Right lung (tissue), 5 donors: ENCODE data around the gene ADAM23. TPM values are rescaled to one million over a fixed set of nuclear protein-coding genes. Genes with fewer than 3 reads are reported as not detected.

ENCODE experiments used
- DNase-seq, 2 donors: peaks; one replicate each; pipeline ENCODE4 v3.0.0-alpha.2; 2013
- polyA plus RNA-seq, 5 donors: library from polyadenylated mRNA; unstranded; fragments of 120-200 nt; gene quantifications; one replicate each; pipeline versions ENCODE4 v1.2.1 to v1.2.3, GENCODE V29; 2013; ENCODE audit warnings: inconsistent platforms in 1 of 5, low replicate concordance in 1 of 5; ENCODE audit not compliant: insufficient read length in 5 of 5, insufficient read depth in 1 of 5

Gene ADAM23
- polyA plus RNA-seq, 5 donors = 4.2 to 7.6 (median 4.5) TPM

DNA sequence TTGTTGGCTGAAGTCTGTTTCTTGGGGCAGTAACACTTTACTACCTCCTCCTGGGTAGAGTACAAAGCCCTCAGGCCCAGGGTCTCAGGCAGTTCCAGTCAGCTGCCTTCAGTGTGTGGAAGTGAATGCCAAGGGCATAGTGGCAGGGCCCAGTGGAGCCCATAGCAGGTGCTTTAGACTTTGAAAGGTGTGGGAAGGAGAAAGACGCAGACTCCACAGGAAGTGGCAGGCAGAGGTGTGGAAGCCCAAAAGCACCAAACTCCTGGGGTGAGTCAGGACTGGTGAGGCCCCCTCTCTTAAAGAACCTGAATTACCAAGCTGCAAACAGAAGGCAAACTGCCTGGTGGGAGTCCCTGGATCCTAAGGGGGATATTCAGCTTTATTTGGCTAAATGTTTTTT, 45.3 kb downstream of the ADAM23 start:
- DNase-seq = no peak

DNA sequence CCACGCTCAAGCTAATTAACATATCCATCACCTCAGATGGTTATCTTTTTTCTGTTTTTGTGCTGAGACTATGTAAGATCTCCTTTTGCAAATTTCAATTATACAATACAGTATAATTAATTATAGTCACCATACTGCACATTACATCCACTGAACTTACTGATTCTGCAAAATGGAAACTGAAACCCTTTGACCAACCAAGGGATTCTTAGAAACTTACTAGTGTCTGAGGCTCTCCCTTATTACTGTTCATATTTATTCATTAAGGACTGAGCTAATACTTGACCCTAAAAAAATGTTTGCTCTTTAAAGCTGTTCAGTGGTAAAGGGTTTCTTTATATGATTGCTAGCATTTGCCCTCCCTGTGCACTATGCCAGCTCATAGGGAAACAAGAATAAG, 50.7 kb downstream of the ADAM23 start:
- no peak for DNase-seq

DNA sequence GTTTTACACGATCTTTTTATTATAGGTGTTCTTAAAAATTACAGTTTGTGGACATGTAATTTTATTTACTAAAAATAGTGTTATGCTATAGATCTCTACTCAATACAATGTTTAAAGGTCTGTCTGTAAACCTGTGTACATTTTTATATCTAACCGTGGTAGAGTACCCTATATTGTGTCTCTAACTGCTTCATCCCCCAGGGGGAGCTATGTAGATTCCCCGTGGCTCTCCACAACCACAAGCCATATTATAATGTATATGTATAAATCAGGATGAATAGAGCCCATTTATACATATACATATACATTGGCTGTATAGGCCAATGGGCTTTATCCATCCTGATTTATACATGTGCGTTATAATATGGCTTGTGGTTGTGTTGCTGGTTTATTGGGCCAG, 59.4 kb downstream of the ADAM23 start:
- no peak for DNase-seq

DNA sequence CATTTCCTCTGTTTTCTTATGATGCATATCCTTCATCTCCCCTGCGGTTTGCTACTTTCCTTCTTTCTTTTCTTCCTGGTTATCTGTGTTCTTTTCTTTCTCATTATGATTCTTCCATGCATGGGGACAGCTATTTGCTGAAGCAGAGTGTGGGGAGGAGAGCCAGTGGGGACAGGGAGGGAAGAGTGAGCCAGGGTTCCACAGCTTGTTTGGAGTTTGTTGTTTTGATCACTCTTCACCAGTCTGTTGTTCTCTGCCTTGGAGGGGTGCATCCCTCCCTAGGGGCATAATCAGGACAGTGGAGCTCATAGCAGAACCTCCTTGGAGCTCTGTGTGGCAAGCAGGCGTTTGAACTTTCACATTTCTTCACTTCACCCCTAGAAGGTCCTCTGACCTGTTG, 68.0 kb downstream of the ADAM23 start:
- DNase-seq = no peak

- DNase-seq = no peak
Observed at GRCh38 chr2:206512999-206513398, 69.7 kb downstream of the ADAM23 start.

GRCh38 chr2:206515580-206515979, 72.2 kb downstream of the ADAM23 start:
- DNase-seq = no peak

GRCh38 chr2:206518997-206519396, 75.7 kb downstream of the ADAM23 start:
- no peak for DNase-seq

DNA sequence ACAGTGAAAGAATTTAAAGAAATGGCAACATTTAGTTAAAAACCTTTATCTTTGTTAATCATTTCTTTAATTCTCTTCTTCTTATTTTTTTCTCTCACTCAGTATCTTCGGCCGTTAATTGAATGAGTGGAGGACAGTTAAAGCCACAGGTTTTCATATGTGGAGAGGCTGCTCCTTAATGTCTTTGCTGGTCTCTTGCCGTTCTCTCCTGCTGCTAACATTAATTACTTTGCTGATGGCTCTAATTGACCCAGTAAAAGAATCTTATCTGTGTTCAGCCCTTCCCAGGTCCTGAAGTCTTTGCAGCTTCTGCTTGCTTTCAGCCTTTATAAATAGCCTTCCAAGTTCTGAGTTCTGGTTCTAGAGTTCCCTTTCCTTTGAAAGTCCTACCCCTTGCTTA, 77.1 kb downstream of the ADAM23 start:
- no peak for DNase-seq

GRCh38 chr2:206521115-206521514, 77.8 kb downstream of the ADAM23 start:
- DNase-seq = no peak

GRCh38 chr2:206521612-206522011, 78.3 kb downstream of the ADAM23 start:
- DNase-seq = no peak

DNA sequence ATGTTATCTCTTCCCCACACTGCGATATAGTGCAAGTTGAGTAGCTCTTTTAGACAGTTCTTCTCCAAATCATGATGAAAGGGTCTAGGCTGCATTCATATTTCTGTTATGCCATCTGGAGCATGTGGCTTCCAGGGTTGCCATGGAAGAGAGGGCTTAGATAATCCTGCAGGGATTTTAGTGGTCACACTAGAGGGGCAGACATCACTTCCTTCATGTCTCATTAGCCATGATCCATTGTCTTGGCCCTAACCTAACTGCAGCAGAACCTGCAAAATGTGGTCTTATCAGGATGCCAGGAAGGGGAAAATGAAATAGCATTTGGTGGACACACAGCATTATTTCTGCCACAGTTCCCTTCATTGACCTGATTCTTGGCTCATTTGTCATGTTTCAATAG, 83.1 kb downstream of the ADAM23 start:
- no peak for DNase-seq

GRCh38 chr2:206527153-206527552, 83.8 kb downstream of the ADAM23 start:
- no peak for DNase-seq

- no peak for DNase-seq
Observed at GRCh38 chr2:206530727-206531126, 87.4 kb downstream of the ADAM23 start.

DNA sequence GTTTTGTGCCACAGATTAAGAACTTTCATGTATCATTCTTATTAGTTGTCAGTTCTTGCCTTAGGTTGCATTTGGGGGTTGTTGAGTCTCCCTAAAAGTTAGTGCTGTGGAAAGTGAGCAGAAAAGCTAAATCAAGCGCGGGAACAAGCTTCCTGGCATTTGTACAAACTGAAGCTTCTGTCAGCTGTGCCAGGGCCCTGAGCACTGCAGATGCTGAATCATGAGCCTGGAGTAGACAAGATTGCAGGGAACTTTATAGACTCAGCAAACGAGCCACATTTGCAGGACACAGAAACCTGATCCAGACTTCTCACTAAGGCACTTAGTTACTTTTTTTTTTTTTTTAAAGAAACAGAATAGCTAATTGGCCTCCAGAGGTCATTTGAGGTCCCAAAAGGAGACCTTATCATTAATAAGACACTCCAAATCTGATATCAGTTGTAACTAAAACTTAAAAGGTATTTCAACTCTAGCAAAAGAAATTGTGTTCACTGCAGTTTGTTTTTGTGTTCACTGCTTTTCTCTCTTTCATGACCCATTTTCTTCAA, 88.7 kb downstream of the ADAM23 start:
- no peak for DNase-seq

DNA sequence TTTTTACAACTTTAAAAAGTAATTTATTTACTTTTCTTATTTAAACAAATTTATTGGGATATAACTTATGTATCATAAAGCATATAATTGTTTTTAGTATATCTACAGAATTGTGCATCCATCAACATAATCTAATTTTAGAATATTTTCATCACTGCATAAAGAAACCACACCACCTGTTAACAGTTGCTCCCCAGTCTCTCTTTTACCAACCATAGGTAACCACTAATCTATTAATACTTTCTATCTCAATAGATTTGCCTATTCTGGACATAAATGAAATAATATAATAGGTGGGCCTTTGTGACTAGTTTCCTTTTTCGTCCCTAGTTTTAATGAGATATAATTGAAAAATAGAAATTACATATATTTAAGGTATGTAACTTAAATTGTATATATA, 90.6 kb downstream of the ADAM23 start:
- no peak for DNase-seq

GRCh38 chr2:206535260-206535986, 92.1 kb downstream of the ADAM23 start:
- no peak for DNase-seq

GRCh38 chr2:206540757-206541156, 97.4 kb downstream of the ADAM23 start:
- no peak for DNase-seq

GRCh38 chr2:206543073-206543472, 99.7 kb downstream of the ADAM23 start:
- no peak for DNase-seq

- DNase-seq = no peak
Observed at GRCh38 chr2:206548383-206548782, 105.1 kb downstream of the ADAM23 start.

GRCh38 chr2:206555721-206556120, 112.4 kb downstream of the ADAM23 start:
- DNase-seq = peak; percentile 23 to 27

- no peak for DNase-seq
Observed at GRCh38 chr2:206556357-206556949, 113.1 kb downstream of the ADAM23 start.

DNA sequence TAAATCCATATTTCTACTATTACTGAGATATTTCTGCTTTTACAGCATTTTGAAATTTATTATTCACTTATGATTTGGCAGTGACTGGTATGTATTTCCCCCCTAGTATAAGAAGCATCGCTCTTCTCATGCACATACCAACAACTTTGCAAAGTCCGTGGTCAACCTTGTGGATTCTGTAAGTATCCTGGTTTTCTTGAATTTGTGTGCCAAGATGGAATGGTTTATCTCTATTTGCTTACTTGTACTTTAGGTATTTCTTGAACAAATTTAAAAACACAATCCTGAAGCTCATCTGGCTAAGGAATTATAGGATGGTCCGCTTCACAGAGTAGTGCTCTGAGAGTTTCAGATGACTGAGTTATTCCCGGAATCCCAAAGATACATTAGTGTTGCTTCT, 114.0 kb downstream of the ADAM23 start:
- DNase-seq = no peak

DNA sequence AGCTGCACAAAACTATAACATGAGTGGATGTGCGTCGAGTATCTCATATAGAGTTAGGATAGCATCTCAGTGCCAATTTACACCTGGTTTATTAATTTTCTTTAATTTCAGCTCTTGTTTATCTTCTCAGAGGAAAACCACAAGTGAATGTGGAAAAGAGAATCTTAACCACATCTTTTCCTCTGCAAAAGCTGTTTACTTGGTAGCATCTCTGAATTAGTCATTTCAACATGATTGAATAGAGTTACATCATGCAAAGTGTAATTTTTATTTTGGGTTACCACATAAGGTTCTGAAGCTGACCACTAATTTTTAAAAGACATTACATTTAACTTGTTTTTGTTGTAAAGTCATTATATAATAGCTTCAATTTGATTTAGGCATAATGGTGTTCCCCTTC, 115.2 kb downstream of the ADAM23 start:
- DNase-seq = no peak

DNA sequence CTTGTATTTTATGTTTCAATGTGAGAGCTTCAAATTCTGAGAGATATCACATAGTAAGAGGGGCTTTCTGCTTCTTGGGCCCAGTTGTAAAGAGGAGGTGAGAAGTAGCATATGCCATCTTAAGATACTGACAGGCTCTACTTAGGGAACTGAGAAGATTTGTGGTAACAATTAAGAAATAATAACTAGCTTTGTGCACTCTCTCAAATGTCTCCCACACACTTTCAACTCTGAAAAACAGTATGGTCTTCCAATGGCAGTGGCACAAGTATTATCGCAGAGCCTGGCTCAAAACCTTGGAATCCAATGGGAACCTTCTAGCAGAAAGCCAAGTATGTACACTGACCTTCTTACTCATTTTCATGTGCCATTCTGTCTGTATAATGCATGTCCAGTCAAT, 118.6 kb downstream of the ADAM23 start:
- no peak for DNase-seq
